Activated naive CD8-positive, alpha-beta T cell (primary cell): ENCODE results near the gene SPSB4.

Experiments
- H3K27ac Mint-ChIP-seq: one replicate; pipeline ENCODE4 v1.8.0; 2021; ENCODE audit warnings: mixed read lengths
- H3K27me3 Mint-ChIP-seq: one replicate; pipeline ENCODE4 v1.8.0; 2021; ENCODE audit warnings: mixed read lengths
- H3K36me3 Mint-ChIP-seq: one replicate; pipeline ENCODE4 v1.8.0; 2021; ENCODE audit warnings: mixed read lengths
- H3K4me1 Mint-ChIP-seq: one replicate; pipeline ENCODE4 v1.8.0; 2021; ENCODE audit warnings: low read depth, mixed read lengths
- H3K4me3 Mint-ChIP-seq: one replicate; pipeline ENCODE4 v1.8.0; 2021; ENCODE audit warnings: mild to moderate bottlenecking, mixed read lengths
- H3K9me3 Mint-ChIP-seq: one replicate; pipeline ENCODE4 v1.8.0; 2021; ENCODE audit warnings: low read depth, mixed read lengths

Gene SPSB4

GRCh38 chr3:141060327-141060726 lies 9.2 kb downstream of the SPSB4 start:
- Mint-ChIP-seq H3K9me3 (no peaks in the 10 kb centered on the region), H3K27me3 (no peaks in the 10 kb centered on the region), H3K4me3 (no peak overlapping the region), H3K27ac (no peak overlapping the region), H3K36me3 (no peaks in the 10 kb centered on the region), H3K4me1 (no peaks in the 10 kb centered on the region)

- Mint-ChIP-seq H3K27ac (no peak overlapping the region), H3K9me3 (no peaks in the 10 kb centered on the region), H3K4me1 (no peaks in the 10 kb centered on the region), H3K27me3 (no peaks in the 10 kb centered on the region), H3K4me3 (no peak overlapping the region), H3K36me3 (no peaks in the 10 kb centered on the region)
Measured at GRCh38 chr3:141063831-141064230, 12.7 kb downstream of the SPSB4 start.

GRCh38 chr3:141064255-141064926 lies 13.2 kb downstream of the SPSB4 start:
- Mint-ChIP-seq H3K4me1 (no peaks in the 10 kb centered on the region), H3K9me3 (no peaks in the 10 kb centered on the region), H3K27me3 (no peaks in the 10 kb centered on the region), H3K27ac (no peak overlapping the region), H3K4me3 (no peak overlapping the region), H3K36me3 (no peaks in the 10 kb centered on the region)

- no peaks in the 10 kb centered on the region for H3K4me1 Mint-ChIP-seq
- no peaks in the 10 kb centered on the region for H3K9me3 Mint-ChIP-seq
- H3K4me3 Mint-ChIP-seq = no peak overlapping the region
- H3K36me3 Mint-ChIP-seq = no peaks in the 10 kb centered on the region
- no peaks in the 10 kb centered on the region for H3K27me3 Mint-ChIP-seq
- H3K27ac Mint-ChIP-seq = no peak overlapping the region
Measured at GRCh38 chr3:141065258-141065657, 14.1 kb downstream of the SPSB4 start.

GRCh38 chr3:141065841-141066805 lies 15.0 kb downstream of the SPSB4 start:
- Mint-ChIP-seq H3K4me3 (no peak overlapping the region), H3K36me3 (no peaks in the 10 kb centered on the region), H3K9me3 (no peaks in the 10 kb centered on the region), H3K4me1 (no peaks in the 10 kb centered on the region), H3K27me3 (no peaks in the 10 kb centered on the region), H3K27ac (no peak overlapping the region)

- no peak overlapping the region for H3K27ac Mint-ChIP-seq
- H3K27me3 Mint-ChIP-seq = no peaks in the 10 kb centered on the region
- no peak overlapping the region for H3K4me3 Mint-ChIP-seq
- no peaks in the 10 kb centered on the region for H3K4me1 Mint-ChIP-seq
- H3K36me3 Mint-ChIP-seq = no peaks in the 10 kb centered on the region
- no peaks in the 10 kb centered on the region for H3K9me3 Mint-ChIP-seq
Measured at GRCh38 chr3:141067206-141067974, 16.2 kb downstream of the SPSB4 start.

- Mint-ChIP-seq H3K9me3 (no peaks in the 10 kb centered on the region), H3K4me3 (no peak overlapping the region), H3K27me3 (no peaks in the 10 kb centered on the region), H3K36me3 (no peaks in the 10 kb centered on the region), H3K27ac (no peak overlapping the region), H3K4me1 (no peaks in the 10 kb centered on the region)
Measured at GRCh38 chr3:141070229-141070628, 19.1 kb downstream of the SPSB4 start.

GRCh38 chr3:141070727-141071357 lies 19.7 kb downstream of the SPSB4 start:
- no peaks in the 10 kb centered on the region for H3K27me3 Mint-ChIP-seq
- H3K36me3 Mint-ChIP-seq = no peaks in the 10 kb centered on the region
- no peak overlapping the region for H3K27ac Mint-ChIP-seq
- no peaks in the 10 kb centered on the region for H3K4me1 Mint-ChIP-seq
- H3K9me3 Mint-ChIP-seq = no peaks in the 10 kb centered on the region
- no peak overlapping the region for H3K4me3 Mint-ChIP-seq

- Mint-ChIP-seq H3K4me3 (no peak overlapping the region), H3K27ac (no peak overlapping the region), H3K4me1 (peaks cover 2% of the 10 kb centered on the region), H3K27me3 (no peaks in the 10 kb centered on the region), H3K9me3 (no peaks in the 10 kb centered on the region), H3K36me3 (no peaks in the 10 kb centered on the region)
Measured at GRCh38 chr3:141071681-141072260, 20.6 kb downstream of the SPSB4 start.

GRCh38 chr3:141072950-141073349 lies 21.8 kb downstream of the SPSB4 start:
- no peaks in the 10 kb centered on the region for H3K27me3 Mint-ChIP-seq
- H3K4me3 Mint-ChIP-seq = no peak overlapping the region
- H3K27ac Mint-ChIP-seq = no peak overlapping the region
- H3K9me3 Mint-ChIP-seq = no peaks in the 10 kb centered on the region
- H3K4me1 Mint-ChIP-seq = peaks cover 8% of the 10 kb centered on the region
- H3K36me3 Mint-ChIP-seq = no peaks in the 10 kb centered on the region

GRCh38 chr3:141073580-141073979 lies 22.4 kb downstream of the SPSB4 start:
- H3K9me3 Mint-ChIP-seq = no peaks in the 10 kb centered on the region
- no peak overlapping the region for H3K4me3 Mint-ChIP-seq
- H3K27ac Mint-ChIP-seq = no peak overlapping the region
- H3K36me3 Mint-ChIP-seq = no peaks in the 10 kb centered on the region
- peaks cover 8% of the 10 kb centered on the region for H3K4me1 Mint-ChIP-seq
- H3K27me3 Mint-ChIP-seq = no peaks in the 10 kb centered on the region

- no peak overlapping the region for H3K4me3 Mint-ChIP-seq
Measured at GRCh38 chr3:141074529-141074928, 23.4 kb downstream of the SPSB4 start.

GRCh38 chr3:141076036-141076773 lies 25.1 kb downstream of the SPSB4 start:
- no peaks in the 10 kb centered on the region for H3K9me3 Mint-ChIP-seq
- peaks cover 8% of the 10 kb centered on the region for H3K4me1 Mint-ChIP-seq
- H3K27me3 Mint-ChIP-seq = no peaks in the 10 kb centered on the region
- no peak overlapping the region for H3K27ac Mint-ChIP-seq
- peak overlapping the region; percentile 74 for H3K4me3 Mint-ChIP-seq
- H3K36me3 Mint-ChIP-seq = no peaks in the 10 kb centered on the region

More at GRCh38 chr3:141074529-141074928, 23.4 kb downstream of the SPSB4 start:
- no peak overlapping the region for H3K27ac Mint-ChIP-seq
- no peaks in the 10 kb centered on the region for H3K27me3 Mint-ChIP-seq
- H3K36me3 Mint-ChIP-seq = no peaks in the 10 kb centered on the region
- H3K4me1 Mint-ChIP-seq = peaks cover 8% of the 10 kb centered on the region
- H3K9me3 Mint-ChIP-seq = no peaks in the 10 kb centered on the region
